Cortex of kidney (tissue), 1 donor: ENCODE results near the gene EEF2.

Experiments
- DNase-seq: peaks from one replicate; lab custom pipeline; 2025; lab: John Stamatoyannopoulos, UW

EEF2 gene

DNA sequence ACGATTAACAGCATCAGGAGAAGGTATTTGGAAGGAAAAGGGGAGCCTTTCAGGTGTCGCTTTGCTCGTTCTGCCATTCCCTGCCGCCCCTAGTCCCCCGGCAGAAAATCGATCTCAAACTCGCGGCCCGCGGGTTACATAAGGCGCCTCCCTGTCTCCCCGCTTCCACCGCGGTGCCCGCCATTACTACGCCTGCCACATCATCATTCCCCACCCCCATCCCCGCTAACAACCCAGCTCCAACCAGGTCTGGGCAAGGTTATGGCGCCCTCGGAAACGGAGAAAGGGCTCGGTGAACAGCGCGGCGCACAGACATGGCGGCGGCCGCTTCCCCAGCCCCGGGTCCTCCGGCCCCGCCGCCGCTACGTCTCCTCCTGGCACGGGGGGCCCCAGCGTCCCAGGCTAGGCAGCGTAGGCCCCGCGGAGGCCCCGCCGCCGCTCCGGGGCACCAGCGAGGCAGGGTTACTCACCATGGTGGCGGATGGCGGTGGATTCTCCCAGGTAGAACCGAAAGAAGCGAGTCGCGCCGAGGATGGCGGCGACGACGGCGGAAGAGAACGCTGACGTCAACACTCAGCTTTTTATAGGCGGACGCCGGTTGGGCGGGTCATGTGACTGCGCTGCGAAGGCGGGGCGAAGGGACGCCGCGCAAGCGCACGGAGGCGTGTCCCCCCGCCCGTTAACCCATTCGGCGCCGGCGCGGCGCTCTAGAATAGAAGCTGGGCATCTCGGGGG, at the start of gene EEF2:
Gene EEF2 (minus strand): TSS at position 556 of the 735 bp plus-strand sequence. CDS start 83 bp downstream, at position 473.
- DNase-seq: no peak

DNA sequence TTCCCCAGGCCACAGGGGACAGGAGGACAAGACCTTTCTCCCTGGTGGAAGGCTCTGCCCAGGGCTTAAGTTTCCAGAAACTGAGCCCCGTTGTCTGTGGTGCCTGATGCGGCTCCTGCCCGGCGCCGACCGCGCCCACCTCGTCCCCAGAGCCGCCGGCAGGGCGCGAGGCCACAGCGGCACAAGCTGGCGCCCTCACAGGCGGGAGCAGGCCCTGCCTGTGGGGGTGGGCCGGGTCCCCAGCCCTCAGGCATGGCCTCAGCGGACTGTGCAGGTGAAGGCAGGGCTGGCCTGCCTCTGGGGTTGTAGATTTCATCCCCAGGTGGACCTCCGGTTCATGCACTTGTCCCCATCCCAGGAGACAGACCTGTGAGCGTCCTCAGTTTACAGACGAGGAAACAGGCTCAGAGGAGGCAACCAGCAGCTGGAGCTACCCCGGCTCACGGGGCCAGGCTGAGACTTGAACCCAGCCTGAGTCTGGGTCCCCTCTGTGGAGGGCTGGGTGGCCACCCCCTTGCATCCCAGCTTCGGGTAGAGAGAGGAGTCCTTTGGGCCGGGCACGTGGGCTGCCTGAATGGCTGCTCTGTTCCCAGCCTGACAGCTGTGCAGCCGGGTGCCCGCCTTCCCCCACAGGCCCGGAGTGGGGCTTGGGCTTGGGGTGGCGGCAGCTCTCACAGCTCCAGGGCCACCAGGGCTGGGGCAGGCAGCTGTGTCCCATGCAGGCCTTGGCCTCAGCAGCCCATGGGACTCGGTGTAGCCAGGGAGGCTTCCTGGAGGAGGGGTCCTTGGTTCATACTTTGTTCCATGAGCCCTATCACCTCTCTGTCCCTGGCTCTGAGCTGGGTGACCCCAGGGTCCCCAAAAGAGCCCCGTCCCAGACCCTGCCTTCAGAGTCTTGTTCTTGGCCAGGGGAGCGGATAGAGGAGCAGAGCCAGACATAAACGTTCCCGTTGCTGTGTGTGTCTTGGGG, 49.1 kb upstream of the EEF2 start:
- DNase-seq: no peak

DNA sequence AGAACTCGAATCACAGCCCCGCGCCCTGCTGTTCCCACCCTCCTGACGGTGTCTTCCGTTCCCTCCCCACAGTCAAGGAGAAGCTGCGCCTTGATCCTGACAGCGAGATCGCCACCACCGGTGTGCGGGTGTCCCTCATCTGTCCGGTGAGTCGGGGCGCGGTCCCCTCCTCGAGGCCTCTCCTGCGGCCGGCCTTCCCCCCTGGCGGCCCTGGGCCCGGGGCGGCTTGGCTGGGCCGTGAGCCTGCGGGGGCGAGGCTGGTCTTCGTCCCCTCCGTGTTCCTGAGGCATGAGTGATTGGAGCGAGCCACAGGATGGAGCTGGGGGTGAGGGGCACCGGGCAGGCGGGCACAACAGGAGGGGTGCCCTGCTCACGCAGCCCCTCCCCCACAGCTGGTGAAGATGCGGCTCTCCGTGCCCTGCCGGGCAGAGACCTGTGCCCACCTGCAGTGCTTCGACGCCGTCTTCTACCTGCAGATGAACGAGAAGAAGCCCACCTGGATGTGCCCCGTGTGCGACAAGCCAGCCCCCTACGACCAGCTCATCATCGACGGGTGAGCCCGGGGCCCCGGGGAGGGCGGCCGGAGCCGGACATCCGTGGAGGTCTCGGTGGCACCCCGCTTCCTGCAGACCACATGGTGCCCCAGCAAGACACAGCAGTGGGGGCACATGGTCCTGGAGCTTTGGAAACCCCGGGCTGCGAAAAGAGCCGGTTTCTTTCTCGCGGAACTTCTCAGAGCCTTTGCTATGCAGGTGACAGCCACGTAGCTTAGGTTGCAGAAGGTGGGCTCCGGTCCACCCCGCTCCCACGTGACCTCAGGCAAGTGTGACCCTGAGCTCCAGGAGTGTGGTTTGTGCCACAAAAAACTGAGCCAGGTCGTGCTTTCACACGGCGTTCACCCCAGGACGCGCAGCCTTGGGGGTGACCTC, 48.0 kb upstream of the EEF2 start:
- no peak for DNase-seq

DNA sequence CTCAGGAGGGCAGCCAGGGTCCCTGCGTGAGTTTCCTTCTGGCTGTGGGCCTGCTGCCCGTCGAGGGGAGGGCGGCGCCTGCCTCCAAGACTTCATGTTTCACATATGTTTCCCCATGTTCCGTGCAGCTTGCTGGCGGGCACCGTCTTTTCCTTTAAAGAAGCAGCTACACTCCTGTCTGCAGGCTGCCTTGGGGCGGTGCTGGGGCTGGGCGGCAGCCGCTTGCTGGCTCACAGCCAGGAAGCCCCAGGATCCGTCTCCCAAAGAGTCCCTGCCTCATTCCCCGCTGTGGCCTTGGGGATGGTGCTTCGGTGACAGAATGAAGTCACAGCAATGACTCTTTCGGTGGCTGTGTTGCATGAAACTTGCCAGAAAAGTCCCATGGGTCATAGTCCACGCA, 47.2 kb upstream of the EEF2 start:
- DNase-seq: no peak

DNA sequence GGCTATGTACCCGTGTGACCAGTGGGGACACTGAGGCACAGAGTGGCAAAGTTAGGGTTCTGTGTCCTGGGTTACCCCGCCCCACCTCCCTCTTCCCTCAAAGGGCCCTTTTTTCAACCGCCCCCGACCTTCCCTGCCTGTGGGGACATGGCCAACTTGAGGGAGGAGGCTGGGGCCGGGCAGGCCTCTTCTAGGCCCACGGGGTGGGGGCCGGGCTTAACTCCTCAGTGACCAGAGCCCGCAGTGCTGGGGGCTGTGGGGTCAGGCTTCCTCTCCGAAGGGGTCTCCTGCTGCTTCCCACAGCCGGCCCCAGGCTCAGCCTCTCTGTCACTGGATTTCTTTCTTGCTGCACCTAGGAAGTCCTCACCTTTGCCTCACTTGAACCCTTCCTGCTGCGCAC, 46.2 kb upstream of the EEF2 start:
- DNase-seq: no peak

DNA sequence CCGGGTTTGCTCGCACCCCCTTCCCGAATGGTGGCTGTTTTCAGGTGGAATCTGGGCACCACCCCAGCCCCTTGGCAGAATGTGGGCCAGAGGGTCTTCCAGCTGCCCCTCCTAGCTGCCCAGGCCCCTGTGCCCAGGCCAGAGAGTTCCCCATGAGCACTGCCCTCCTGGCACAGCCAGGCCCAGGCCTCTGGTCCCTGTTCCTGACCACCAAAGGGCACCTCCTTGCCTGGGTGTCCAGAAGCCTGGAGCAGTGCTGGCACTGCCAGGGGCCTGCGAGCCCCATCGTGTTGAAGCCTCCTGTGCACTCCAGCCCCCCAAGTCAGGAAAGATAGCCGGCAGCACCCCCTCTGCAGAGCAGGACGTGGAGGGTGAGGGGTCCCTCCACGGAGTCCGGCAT, 45.7 kb upstream of the EEF2 start:
- no peak for DNase-seq

DNA sequence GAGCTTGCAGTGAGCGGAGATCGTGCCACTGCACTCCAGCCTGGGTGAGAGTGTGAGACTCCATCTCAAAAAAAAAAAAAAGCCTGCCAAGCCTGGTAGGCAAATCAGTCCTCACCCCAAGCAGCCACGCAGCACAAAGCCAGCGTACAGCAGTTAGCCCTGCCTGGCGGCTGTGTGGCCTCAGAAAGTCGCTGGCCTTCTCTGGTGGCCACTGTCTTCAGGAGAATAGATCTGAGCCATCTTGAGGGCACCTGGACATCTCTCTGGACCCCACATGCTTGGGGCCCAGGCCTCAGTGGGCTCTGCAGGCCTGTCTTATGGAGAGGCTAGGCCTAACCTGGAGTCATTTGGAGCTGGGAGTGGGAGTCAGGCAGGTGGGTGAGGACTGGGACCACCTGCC, 45.3 kb upstream of the EEF2 start:
- no peak for DNase-seq

DNA sequence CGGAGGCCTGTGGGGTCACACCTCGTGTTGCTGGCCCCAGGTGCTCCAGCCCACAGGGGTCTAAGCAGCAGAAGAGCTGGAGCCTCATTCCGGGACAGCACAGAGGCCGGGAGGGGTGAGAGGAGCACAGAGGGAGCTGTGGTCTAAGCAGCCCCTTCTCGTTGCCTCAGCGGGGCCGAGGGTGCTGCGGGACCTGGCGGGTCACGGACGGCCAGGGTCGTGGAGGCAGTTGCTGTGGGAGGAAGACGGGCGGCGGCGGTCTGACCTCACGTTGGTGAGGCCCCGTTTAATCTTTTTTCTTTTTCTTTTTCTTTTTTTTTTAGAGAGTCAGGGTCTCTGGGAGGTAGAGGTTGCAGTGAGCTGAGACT, 44.0 kb upstream of the EEF2 start:
- no peak for DNase-seq

DNA sequence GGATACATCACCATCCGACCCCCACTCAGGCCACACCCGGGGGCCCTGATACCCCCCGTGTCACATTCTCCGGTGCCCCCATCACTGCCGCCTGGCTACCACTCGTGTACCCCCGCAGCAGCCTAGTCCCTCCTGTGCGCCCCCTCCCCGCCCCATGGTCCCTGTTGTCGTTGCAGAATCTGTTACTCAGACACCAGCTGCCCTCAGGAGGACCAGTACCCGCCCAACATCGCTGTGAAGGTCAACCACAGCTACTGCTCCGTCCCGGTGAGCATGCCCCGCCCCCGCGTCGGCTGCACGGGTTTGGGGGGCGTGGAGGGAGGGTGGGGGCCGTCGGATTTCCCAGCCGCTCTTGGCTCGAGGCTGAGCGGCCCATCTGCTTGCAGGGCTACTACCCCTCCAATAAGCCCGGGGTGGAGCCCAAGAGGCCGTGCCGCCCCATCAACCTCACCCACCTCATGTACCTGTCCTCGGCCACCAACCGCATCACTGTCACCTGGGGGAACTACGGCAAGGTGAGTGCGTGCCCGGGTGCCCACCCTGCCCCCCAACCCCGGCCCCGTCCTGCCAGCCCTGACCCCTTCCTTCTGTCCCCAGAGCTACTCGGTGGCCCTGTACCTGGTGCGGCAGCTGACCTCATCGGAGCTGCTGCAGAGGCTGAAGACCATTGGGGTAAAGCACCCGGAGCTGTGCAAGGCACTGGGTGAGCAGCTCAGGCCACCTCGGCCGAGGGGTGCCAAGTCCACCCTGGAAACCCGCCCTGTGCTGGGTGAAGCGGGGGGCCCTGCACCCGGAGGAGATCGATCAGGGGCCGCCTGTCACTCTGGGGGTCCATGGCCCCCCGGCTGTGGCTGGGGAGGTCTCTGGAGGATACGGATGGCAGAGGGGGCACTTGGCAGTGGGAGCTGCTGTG, 43.3 kb upstream of the EEF2 start:
- DNase-seq: no peak

DNA sequence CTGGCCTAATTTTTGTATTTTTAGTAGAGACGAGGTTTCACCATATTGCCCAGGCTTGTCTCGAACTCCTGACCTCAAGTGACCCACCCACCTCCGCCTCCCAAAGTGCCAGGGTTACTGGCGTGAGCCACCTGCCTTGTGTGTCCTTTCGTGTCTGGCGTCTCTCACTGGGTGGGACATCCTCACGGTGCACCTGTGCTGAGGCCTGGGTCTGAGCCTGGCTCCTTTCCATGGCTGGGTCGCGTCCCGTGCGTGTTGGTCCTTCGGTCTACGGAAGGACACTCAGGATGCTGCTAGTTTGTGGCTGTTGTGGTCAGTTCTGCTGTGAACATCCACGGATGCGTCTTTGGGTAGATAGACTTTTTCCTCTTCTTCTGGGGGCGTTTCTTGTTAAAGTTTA, 41.9 kb upstream of the EEF2 start:
- DNase-seq: no peak

DNA sequence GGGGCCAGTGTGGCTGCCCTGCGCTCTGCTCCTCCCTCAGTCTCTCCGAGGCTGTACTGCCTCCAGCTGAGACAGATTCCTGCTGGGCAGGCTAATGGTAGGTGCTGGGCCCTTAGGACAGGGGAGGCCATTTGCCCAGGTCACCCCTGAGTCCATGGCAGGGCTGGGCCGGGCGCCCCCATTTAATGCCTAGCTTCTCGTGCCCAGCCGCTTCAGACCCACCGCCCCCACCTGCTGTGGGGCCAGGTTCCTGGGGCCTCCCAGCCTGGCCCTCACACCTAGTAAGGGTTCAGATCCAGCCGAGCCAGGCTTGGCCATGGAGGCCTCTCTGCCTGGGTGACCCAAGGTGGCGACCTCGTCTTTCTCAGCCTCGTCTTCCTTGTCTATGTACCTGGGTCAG, 40.1 kb upstream of the EEF2 start:
- DNase-seq: no peak

DNA sequence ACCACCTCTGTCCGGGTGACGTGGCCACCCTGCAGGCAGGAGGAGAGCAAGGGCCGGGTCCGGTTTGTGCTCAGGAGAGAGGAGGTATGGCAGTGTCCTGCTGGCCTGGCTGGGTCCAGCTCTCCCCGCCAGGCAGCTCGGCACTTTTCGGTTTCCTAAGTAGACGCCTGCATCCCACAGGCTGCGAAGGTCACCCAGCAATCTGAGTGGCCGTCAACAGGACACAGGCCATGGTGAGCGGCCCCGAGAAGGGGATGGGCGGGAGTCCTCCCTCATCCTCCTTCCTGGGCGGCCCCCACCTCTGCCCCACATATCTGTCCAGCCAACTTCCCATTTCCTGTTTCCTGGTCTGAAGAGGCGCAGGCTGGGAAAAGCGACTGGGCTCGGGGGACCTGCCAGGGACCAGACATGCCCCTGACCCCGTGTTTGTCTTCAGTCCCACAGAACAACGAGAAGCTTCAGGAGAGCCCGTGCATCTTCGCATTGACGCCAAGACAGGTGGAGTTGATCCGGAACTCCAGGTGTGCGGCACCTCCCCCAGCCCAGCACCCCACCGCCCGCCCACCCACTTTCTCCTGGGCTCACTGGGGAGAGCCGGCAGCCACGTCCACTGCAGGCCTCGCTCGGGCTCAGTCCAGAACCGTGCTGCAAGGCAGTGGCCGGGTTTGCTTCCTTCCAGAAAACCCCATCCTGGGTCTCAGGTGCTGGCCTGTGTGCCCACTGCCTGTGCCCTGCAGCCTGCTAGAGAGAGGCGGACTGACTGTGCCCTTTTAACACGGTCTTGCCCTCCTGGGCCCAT, 38.5 kb upstream of the EEF2 start:
- no peak for DNase-seq

DNA sequence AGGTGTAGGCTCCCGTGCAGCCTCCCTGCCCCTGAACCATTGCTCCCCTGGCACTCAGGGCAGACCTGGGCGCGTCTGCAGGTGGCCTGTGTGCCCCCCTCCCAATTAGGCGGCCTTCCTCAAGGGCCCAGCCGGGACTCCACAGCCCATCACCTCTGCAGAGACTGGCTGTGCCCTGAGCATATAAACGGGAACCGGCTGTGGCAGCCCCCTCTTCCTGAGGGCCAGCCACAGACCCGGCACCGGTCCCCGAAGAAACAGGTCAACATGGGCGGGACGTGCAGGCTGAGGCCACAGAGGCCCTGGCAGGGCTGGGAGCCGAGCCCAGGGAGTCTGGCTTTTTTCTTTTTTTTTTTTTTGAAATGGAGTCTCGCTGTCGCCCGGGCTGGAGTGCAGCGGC, 34.3 kb upstream of the EEF2 start:
- DNase-seq: no peak

DNA sequence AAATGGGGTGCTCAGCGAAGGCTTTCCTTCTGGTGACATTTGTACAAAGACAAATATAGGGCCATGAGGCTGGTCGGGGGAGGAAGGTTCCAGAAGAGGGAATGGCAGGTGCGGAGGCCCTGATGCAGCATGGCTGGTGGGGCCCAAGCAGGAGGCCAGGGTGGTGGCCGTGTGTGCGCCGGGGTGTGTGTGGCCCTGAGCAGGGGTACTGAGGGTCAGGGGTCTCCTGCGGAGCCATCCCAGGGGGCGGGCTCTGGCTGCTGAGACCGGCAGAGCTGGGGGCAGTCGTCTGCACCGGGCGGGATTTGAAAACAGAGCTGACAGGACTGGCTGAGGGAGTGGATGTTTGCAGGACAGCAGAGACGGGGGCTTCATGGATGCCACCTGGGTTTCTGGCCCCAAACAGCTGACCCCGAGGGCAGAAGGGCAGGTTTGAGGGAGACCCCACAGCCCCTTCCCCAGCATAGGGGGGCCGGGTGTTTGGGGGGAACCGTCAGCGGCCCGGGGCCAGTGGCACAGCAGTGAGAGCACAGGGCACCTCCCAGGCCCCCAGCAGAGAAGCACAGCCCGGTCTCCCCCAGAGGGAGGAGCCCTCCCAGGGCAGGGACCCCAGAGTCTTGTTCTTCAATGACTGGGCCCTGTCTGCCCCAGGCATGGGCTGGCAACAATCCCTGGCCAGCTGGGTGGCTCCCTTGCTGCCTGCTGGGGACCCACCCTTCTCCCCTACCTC, 33.7 kb upstream of the EEF2 start:
- DNase-seq: no peak

DNA sequence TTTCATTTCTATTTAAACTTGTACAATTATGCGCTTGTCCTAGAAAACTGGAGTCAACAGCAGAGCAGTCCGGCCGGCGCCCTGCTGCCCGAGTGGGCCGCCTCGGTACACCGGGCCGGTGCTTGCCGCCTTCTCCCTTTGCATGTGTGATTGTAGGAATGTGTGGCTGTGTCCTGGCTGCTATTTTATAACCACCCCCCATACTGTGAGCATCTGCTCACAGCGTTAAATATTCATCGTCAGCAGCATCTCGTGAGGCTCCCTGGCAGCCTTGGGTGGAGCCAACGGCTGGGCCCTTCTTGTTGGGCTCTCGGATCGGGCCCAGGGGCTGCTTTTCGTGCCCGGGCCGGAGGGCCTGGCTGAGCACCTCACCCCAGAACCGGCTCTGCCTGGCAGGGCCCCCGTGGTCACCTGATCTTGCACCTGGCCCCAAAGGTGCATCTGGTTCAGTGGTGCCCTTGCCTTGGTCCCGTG, 32.9 kb upstream of the EEF2 start:
- no peak for DNase-seq

DNA sequence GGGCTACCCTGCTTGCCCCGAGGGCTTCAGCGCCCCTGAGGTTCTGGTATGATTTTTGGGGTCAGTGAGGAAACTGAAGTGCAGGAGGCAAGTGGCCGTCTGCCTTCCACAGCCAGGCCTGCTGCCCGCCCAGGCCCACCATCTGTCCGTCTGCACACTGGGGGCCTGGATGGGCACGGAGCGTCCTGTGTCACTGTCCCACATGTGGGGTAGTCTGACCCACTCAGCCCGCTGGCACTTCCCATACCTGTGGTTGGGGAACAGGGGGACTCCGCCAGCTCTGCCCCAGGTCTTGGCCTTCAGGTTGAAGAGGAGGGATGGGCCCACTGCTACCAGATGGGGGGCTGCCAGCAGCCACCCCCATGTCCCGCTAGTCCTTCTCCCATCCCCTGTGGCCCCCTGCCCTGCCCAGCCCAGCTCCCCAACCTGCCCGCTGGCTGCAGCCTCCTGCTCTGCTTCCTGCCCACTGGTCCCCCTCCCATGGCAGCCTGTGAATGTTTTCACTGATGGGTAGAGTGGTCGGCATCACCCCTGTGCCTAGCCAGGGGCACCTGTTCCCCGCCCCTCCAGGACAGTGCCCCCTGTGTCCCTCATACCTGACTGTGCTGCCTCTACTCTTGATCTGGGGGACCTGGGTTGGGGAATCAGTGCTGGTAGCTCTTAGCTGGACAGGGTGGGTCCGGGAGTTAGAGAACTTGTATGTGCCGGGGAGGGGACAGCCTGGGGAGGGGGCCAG, 31.8 kb upstream of the EEF2 start:
- no peak for DNase-seq

DNA sequence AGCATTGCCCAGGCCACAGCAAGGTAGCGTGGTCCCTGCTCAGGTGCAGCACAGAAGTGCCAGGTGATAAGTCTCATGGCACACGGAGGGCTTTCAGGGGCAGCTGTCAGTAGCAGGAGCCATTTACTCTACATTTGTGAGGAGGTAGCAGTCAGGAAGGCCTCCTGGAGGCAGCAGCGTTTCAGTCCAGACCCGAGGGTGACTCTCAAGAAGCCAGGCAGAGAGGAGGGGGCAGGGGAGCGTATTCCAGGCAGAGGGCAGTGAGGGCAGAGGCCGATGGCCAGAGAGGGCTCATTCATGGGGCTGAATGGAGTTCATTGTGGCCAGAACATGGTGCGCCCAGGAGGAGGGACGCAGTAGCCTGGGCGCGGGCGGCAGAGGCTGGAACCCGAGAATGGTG, 31.2 kb upstream of the EEF2 start:
- DNase-seq: no peak

DNA sequence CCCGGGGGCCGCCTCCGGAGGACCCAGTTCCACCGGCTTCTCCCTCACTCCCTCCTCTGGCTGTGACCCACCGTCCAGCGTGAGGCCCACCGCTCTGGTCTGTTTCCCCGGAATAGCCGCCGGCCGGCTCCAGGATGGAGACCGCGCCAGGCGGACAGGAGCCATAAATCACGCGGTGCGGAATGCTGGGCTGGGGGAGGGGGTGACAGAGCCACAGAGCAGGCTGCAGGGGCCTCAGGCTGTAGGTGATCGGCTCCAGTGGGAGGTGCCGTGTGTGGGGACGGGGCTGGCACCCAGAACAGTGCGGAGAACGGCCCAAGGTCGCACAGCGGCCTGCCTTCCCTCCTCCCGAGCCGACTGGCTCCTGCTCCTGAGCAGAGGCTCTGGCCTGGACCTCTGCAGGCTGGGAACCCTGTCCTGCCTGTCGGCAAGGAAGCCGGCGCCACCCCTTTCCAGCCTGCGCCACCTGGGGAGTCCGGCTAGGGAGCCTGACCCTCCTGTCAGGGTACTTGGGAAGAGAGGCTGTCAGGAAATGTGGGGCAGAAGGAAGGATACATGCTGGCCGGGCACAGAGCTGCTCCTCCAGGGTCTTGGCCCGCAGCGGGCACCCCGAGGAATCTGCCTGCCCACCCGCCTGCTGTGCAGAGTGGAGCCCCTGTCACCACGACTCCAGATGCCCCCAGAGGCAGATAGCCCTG, 30.6 kb upstream of the EEF2 start:
- DNase-seq: no peak
